ENCODE data around the gene PCCB.
"Not testable (repeated sequence)": the region's sequence is repeated elsewhere in the genome, so short reads cannot be mapped to it uniquely, and the experiment has no call there.

PCCB gene

GRCh38 chr3:136329593-136329992 is 79.5 kb downstream of the PCCB start:
- no peak for DNase-seq

- no peak for DNase-seq
These were observed 80.8 kb downstream of the PCCB start for GRCh38 chr3:136330900-136331299.

- no peak for DNase-seq
These were observed 82.2 kb downstream of the PCCB start for GRCh38 chr3:136332302-136332701.

GRCh38 chr3:136332776-136333175 is 82.6 kb downstream of the PCCB start:
- no peak for DNase-seq

GRCh38 chr3:136334209-136334608 is 84.1 kb downstream of the PCCB start:
- no peak for DNase-seq

- DNase-seq = not testable (repeated sequence)
These were observed 84.6 kb downstream of the PCCB start for GRCh38 chr3:136334726-136335125.

GRCh38 chr3:136336329-136337100 is 86.4 kb downstream of the PCCB start:
- no peak for DNase-seq

- no peak for DNase-seq
These were observed 93.3 kb downstream of the PCCB start for GRCh38 chr3:136343446-136343845.

- DNase-seq = peak in 2 of 4 experiments; percentile 9 to 31
These were observed 93.9 kb downstream of the PCCB start for GRCh38 chr3:136343873-136344555.

GRCh38 chr3:136346486-136346885 is 96.3 kb downstream of the PCCB start:
- DNase-seq = no peak

GRCh38 chr3:136350132-136350531 is 100.0 kb downstream of the PCCB start:
- DNase-seq = no peak

GRCh38 chr3:136350557-136350956 is 100.4 kb downstream of the PCCB start:
- no peak for DNase-seq

GRCh38 chr3:136351351-136351750 is 101.2 kb downstream of the PCCB start:
- no peak for DNase-seq

GRCh38 chr3:136351905-136352304 is 101.8 kb downstream of the PCCB start:
- DNase-seq = no peak

GRCh38 chr3:136353461-136353860 is 103.3 kb downstream of the PCCB start:
- no peak for DNase-seq

- DNase-seq = no peak
These were observed 116.1 kb downstream of the PCCB start for GRCh38 chr3:136366289-136366688.

- DNase-seq = not testable (repeated sequence)
These were observed 125.7 kb downstream of the PCCB start for GRCh38 chr3:136375800-136376199.

GRCh38 chr3:136377508-136377907 is 127.4 kb downstream of the PCCB start:
- no peak for DNase-seq

GRCh38 chr3:136378011-136378410 is 127.9 kb downstream of the PCCB start:
- DNase-seq = no peak
